Neuronal stem cell (in vitro differentiated cells): ENCODE results near the gene SDHAF4.
A peak's percentile ranks its signal among the peaks of the same experiment; 100 is the strongest.

ENCODE experiments used
- DNase-seq: peaks from one replicate; pipeline ENCODE4 v3.0.0-alpha.2; 2013; ENCODE audit warnings: low spot score
- H2AFZ ChIP-seq: one replicate; pipeline ENCODE4 v1.6.1; 2013; ENCODE audit warnings: mild to moderate bottlenecking, low read length, inconsistent platforms
- H2AK5ac ChIP-seq: 2 replicates; pipeline ENCODE4 v1.6.1; 2013; ENCODE audit warnings: low read depth, mild to moderate bottlenecking, inconsistent platforms, low read length, moderate library complexity, mixed read lengths
- H2BK120ac ChIP-seq: 2 replicates; pipeline ENCODE4 v1.6.1; 2013; ENCODE audit warnings: low read depth, mild to moderate bottlenecking, inconsistent platforms, low read length, moderate library complexity, mixed read lengths
- H2BK12ac ChIP-seq: one replicate; pipeline ENCODE4 v1.6.1; 2013; ENCODE audit warnings: low read length, inconsistent platforms
- H2BK15ac ChIP-seq: 2 replicates; pipeline ENCODE4 v1.6.1; 2013; ENCODE audit warnings: mild to moderate bottlenecking, low read length, inconsistent platforms, mixed read lengths
- H2BK5ac ChIP-seq: one replicate; pipeline ENCODE4 v1.6.1; 2013; ENCODE audit warnings: inconsistent platforms, mild to moderate bottlenecking, low read length, moderate library complexity
- H3K14ac ChIP-seq: one replicate; pipeline ENCODE4 v1.6.1; 2013; ENCODE audit warnings: low read length, inconsistent platforms
- H3K18ac ChIP-seq: 2 replicates; pipeline ENCODE4 v1.6.1; 2013; ENCODE audit warnings: low read length, inconsistent platforms
- H3K23ac ChIP-seq: 2 replicates; pipeline ENCODE4 v1.6.1; 2013; ENCODE audit warnings: low read depth, mild to moderate bottlenecking, mixed read lengths, low read length, inconsistent platforms; ENCODE audit not compliant: poor library complexity
- H3K27ac ChIP-seq: replicated peaks from 3 replicates; pipeline ENCODE4 v1.5.1; 2013; ENCODE audit warnings: low read length, inconsistent platforms
- H3K27me3 ChIP-seq, 3 experiments: 2 replicates each; pipeline ENCODE4 v1.6.1; 2013; ENCODE audit warnings: low read length in 3 of 3, mild to moderate bottlenecking in 2 of 3, inconsistent platforms in 1 of 3, low read depth in 1 of 3, mixed read lengths in 1 of 3, moderate library complexity in 1 of 3; ENCODE audit not compliant: control insufficient read depth in 3 of 3, insufficient read depth in 3 of 3
- H3K36me3 ChIP-seq, 2 donors: replicated peaks in 1 of 2; 2 replicates each; pipeline ENCODE4 v1.6.1; 2013; ENCODE audit warnings: low read length in 2 of 2; ENCODE audit not compliant: control insufficient read depth in 2 of 2, insufficient read depth in 2 of 2
- H3K4ac ChIP-seq: 2 replicates; pipeline ENCODE4 v1.6.1; 2013; ENCODE audit warnings: inconsistent platforms, mild to moderate bottlenecking, low read length, moderate library complexity
- H3K4me1 ChIP-seq, 2 donors: 1 replicate in 1 of 2; 2 replicates in 1 of 2; pipeline ENCODE4 v1.6.1; 2013; ENCODE audit warnings: low read length in 2 of 2, low read depth in 1 of 2; ENCODE audit not compliant: control insufficient read depth in 2 of 2, insufficient read depth in 1 of 2
- H3K4me2 ChIP-seq: one replicate; pipeline ENCODE4 v1.6.1; 2013; ENCODE audit warnings: mild to moderate bottlenecking, low read length, inconsistent platforms; ENCODE audit not compliant: insufficient read depth, poor library complexity, severe bottlenecking
- H3K4me3 ChIP-seq, 2 donors: 2 replicates each; pipeline ENCODE4 v1.5.1; 2013; ENCODE audit warnings: low read length in 2 of 2, mild to moderate bottlenecking in 2 of 2, inconsistent platforms in 1 of 2, moderate library complexity in 1 of 2
- H3K79me1 ChIP-seq: one replicate; pipeline ENCODE4 v1.6.1; 2013; ENCODE audit warnings: low read depth, mild to moderate bottlenecking, inconsistent platforms, low read length, moderate library complexity
- H3K9ac ChIP-seq: one replicate; pipeline ENCODE4 v1.6.1; 2013; ENCODE audit warnings: mild to moderate bottlenecking, low read depth, low read length, inconsistent platforms; ENCODE audit not compliant: poor library complexity
- H3K9me3 ChIP-seq, 2 donors: replicated peaks in 1 of 2; 2 replicates each; pipeline versions ENCODE3 to v1.6.1; 2013; ENCODE audit warnings: low read length in 2 of 2, mild to moderate bottlenecking in 2 of 2, inconsistent platforms in 1 of 2, low read depth in 1 of 2, mixed read lengths in 1 of 2, moderate library complexity in 1 of 2; ENCODE audit not compliant: control insufficient read depth in 2 of 2, insufficient read depth in 1 of 2
- H4K8ac ChIP-seq: one replicate; pipeline ENCODE4 v1.6.1; 2013; ENCODE audit warnings: low read depth, mild to moderate bottlenecking, inconsistent platforms, low read length, moderate library complexity
- H4K91ac ChIP-seq: one replicate; pipeline ENCODE4 v1.6.1; 2013; ENCODE audit warnings: low read length, low read depth, mild to moderate bottlenecking, inconsistent platforms; ENCODE audit not compliant: poor library complexity
- WGBS, 2 donors: extraction: QIAGEN DNeasy Blood & Tissue Kit; methylation state at CpG; one replicate each; pipeline ENCODE4 v1.1.7; 2013; ENCODE audit warnings: missing lambda C conversion rate in 2 of 2, mixed read lengths in 1 of 2; ENCODE audit not compliant: insufficient read length in 2 of 2, insufficient replicate concordance in 1 of 2; ENCODE audit errors: extremely low coverage in 2 of 2; 5-methylcytosine and 5-hydroxymethylcytosine counted together

SDHAF4 gene

DNA sequence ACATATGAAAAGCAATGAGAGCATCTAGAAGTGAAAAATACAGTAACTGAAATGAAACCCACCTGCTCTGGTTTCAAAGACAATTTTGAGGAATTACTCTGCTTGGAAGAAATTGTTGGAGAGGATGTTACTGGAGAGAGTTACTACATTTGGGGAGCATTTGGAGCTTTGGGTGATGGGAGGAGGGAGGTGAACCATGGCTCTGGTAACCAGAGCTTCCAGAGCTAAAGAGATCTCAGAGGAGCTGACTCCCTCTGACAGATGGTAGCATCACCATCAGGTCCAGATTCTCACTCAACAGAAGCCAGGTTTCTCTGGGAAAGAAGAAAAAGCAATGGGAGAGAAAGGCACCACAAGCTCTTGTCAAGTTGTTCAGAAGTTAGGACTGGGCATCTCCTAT, 58.7 kb downstream of the SDHAF4 start:
- Histone ChIP-seq H3K36me3 (no peaks in the 10 kb centered on the region), H3K27ac (no peak overlapping the region), H3K4me2 (no peak overlapping the region), H3K27me3 (no peaks in the 10 kb centered on the region), H3K9ac (no peak overlapping the region), H3K14ac (no peak overlapping the region), H3K18ac (no peak overlapping the region), H2BK5ac (no peak overlapping the region), H3K4me3 (no peak overlapping the region), H2AK5ac (no peak overlapping the region), H4K8ac (no peak overlapping the region), H3K4ac (no peak overlapping the region), H2BK12ac (no peak overlapping the region), H3K9me3 (no peaks in the 10 kb centered on the region), H3K23ac (no peak overlapping the region), H2AFZ (no peak overlapping the region), H2BK120ac (no peak overlapping the region), H3K79me1 (no peaks in the 10 kb centered on the region), H4K91ac (no peak overlapping the region), H2BK15ac (no peak overlapping the region), H3K4me1 (no peaks in the 10 kb centered on the region)
- no peak for DNase-seq

GRCh38 chr6:70627500-70628254, 60.9 kb downstream of the SDHAF4 start:
- no peak overlapping the region for H3K23ac ChIP-seq
- H3K9ac ChIP-seq: no peak overlapping the region
- no peak overlapping the region for H3K27ac ChIP-seq
- H2AFZ ChIP-seq: peak overlapping the region; percentile 22
- no peaks in the 10 kb centered on the region for H3K79me1 ChIP-seq
- H3K4ac ChIP-seq: no peak overlapping the region
- H3K9me3 ChIP-seq: no peaks in the 10 kb centered on the region
- no peak overlapping the region for H2AK5ac ChIP-seq
- H2BK12ac ChIP-seq: peak overlapping the region; percentile 22
- H3K18ac ChIP-seq: no peak overlapping the region
- no peak overlapping the region for H3K4me2 ChIP-seq
- H3K4me1 ChIP-seq: no peaks in the 10 kb centered on the region
- no peak overlapping the region for H2BK120ac ChIP-seq
- no peak overlapping the region for H3K14ac ChIP-seq
- DNase-seq: no peak
- H2BK5ac ChIP-seq: no peak overlapping the region
- H3K27me3 ChIP-seq: no peaks in the 10 kb centered on the region
- H2BK15ac ChIP-seq: no peak overlapping the region
- no peak overlapping the region for H3K4me3 ChIP-seq
- H3K36me3 ChIP-seq: no peaks in the 10 kb centered on the region
- no peak overlapping the region for H4K91ac ChIP-seq
- H4K8ac ChIP-seq: no peak overlapping the region
- WGBS, 2 donors: no CpG with 5 or more reads among the region's 36 CpGs

- Histone ChIP-seq H3K9me3 (no peaks in the 10 kb centered on the region), H3K36me3 (no peaks in the 10 kb centered on the region), H3K14ac (no peak overlapping the region), H4K8ac (no peak overlapping the region), H4K91ac (no peak overlapping the region), H3K4ac (no peak overlapping the region), H3K4me1 (no peaks in the 10 kb centered on the region), H3K4me2 (no peak overlapping the region), H2AFZ (no peak overlapping the region), H3K9ac (no peak overlapping the region), H2BK120ac (no peak overlapping the region), H3K27ac (no peak overlapping the region), H3K23ac (no peak overlapping the region), H3K27me3 (no peaks in the 10 kb centered on the region), H3K79me1 (no peaks in the 10 kb centered on the region), H2AK5ac (no peak overlapping the region), H3K18ac (no peak overlapping the region), H3K4me3 (no peak overlapping the region), H2BK12ac (no peak overlapping the region), H2BK15ac (no peak overlapping the region), H2BK5ac (no peak overlapping the region)
- DNase-seq: no peak
- WGBS, 2 donors: no CpG with 5 or more reads among the region's 1 CpG
Observed at GRCh38 chr6:70629929-70630328, 63.2 kb downstream of the SDHAF4 start.

GRCh38 chr6:70633870-70634269, 67.1 kb downstream of the SDHAF4 start:
- Histone ChIP-seq H3K9ac (no peak overlapping the region), H2AK5ac (no peak overlapping the region), H4K8ac (no peak overlapping the region), H3K4me1 (no peaks in the 10 kb centered on the region), H3K4me3 (no peak overlapping the region), H3K79me1 (no peaks in the 10 kb centered on the region), H3K9me3 (no peaks in the 10 kb centered on the region), H3K27me3 (no peaks in the 10 kb centered on the region), H2BK5ac (no peak overlapping the region), H4K91ac (no peak overlapping the region), H3K4me2 (no peak overlapping the region), H3K27ac (no peak overlapping the region), H3K14ac (no peak overlapping the region), H3K4ac (no peak overlapping the region), H3K23ac (no peak overlapping the region), H3K18ac (no peak overlapping the region), H3K36me3 (no peaks in the 10 kb centered on the region), H2AFZ (no peak overlapping the region), H2BK120ac (no peak overlapping the region), H2BK12ac (no peak overlapping the region), H2BK15ac (no peak overlapping the region)
- DNase-seq: no peak
- WGBS, 2 donors: no CpG with 5 or more reads among the region's 2 CpGs
